T-cell (primary cell): ENCODE measurements around the gene IPMK. TPM values are rescaled to one million over a fixed set of nuclear protein-coding genes. Genes with fewer than 3 reads are reported as not detected.
A peak's percentile ranks its signal among the peaks of the same experiment; 100 is the strongest.

Experiments
- ATAC-seq, 4 experiments: fragments of 200-7000 bp in 3 of 4; fragments of 150-1000 bp in 1 of 4; cut with Tn5 transposase; replicated peaks in 1 of 4; 1 replicate in 3 of 4; 2 replicates in 1 of 4; pipeline ENCODE4 v1.10.0; 2021; ENCODE audit warnings: moderate library complexity in 3 of 4, mild to moderate bottlenecking in 2 of 4, moderate number of reproducible peaks in 1 of 4
- CTCF ChIA-PET, 2 donors: fragments of 300-600 bp; sonication (Branson Sonifier 250); formaldehyde crosslinking; loops; one replicate each; lab custom pipeline; 2022; ENCODE audit warnings: antibody characterized with exemption in 2 of 2; lab: Charles Lee
- POLR2A ChIA-PET, 2 donors: fragments of 300-600 bp; sonication (Branson Sonifier 250); formaldehyde crosslinking; loops; one replicate each; lab custom pipeline; 2022; ENCODE audit warnings: antibody characterized with exemption in 2 of 2; lab: Charles Lee
- DNase-seq, 35 experiments: peaks; one replicate each; pipeline versions ENCODE4 v3.0.0 to v3.0.0-alpha.2; 2013 to 2023
- H3K27ac ChIP-seq: one replicate; pipeline ENCODE4 v1.5.1; 2013; ENCODE audit warnings: low read length
- H3K27me3 ChIP-seq, 2 experiments: replicated peaks in 1 of 2; 1 replicate in 1 of 2; 2 replicates in 1 of 2; pipeline versions ENCODE4 v1.6.1 to v1.7.0; 2013; ENCODE audit warnings: low read length in 1 of 2, mixed read lengths in 1 of 2; ENCODE audit not compliant: control insufficient read depth in 2 of 2, insufficient read depth in 2 of 2; ENCODE audit errors: extremely low read depth in 1 of 2
- H3K36me3 ChIP-seq, 2 donors: 1 replicate in 1 of 2; 2 replicates in 1 of 2; pipeline versions ENCODE4 v1.6.1 to v1.7.0; 2013; ENCODE audit warnings: low read length in 1 of 2; ENCODE audit not compliant: control insufficient read depth in 2 of 2, insufficient read depth in 1 of 2; ENCODE audit errors: extremely low read depth in 1 of 2
- H3K4me1 ChIP-seq, 2 experiments: 1 replicate in 1 of 2; 2 replicates in 1 of 2; pipeline versions ENCODE4 v1.6.1 to v1.7.0; 2013; ENCODE audit warnings: low read length in 2 of 2, mixed read lengths in 1 of 2; ENCODE audit not compliant: insufficient read depth in 2 of 2, control insufficient read depth in 1 of 2; ENCODE audit errors: extremely low read depth in 1 of 2
- H3K4me3 ChIP-seq, 2 donors: 1 replicate in 1 of 2; 2 replicates in 1 of 2; pipeline versions ENCODE4 v1.5.1 to v1.7.0; 2013; ENCODE audit warnings: mild to moderate bottlenecking in 2 of 2, low read length in 1 of 2, moderate library complexity in 1 of 2; ENCODE audit not compliant: control insufficient read depth in 1 of 2; ENCODE audit errors: extremely low read depth in 1 of 2
- H3K9me3 ChIP-seq: 2 replicates; pipeline ENCODE4 v1.7.0; 2013
- H3K27ac Mint-ChIP-seq, 2 donors: one replicate each; pipeline ENCODE4 v1.8.0; 2020 to 2021; ENCODE audit warnings: mild to moderate bottlenecking in 2 of 2, mixed read lengths in 2 of 2
- H3K27me3 Mint-ChIP-seq, 2 donors: one replicate each; pipeline ENCODE4 v1.8.0; 2021 to 2022; ENCODE audit warnings: mixed read lengths in 2 of 2
- H3K36me3 Mint-ChIP-seq: one replicate; pipeline ENCODE4 v1.8.0; 2021; ENCODE audit warnings: mixed read lengths
- H3K4me1 Mint-ChIP-seq, 3 donors: one replicate each; pipeline ENCODE4 v1.8.0; 2020 to 2022; ENCODE audit warnings: mixed read lengths in 3 of 3, mild to moderate bottlenecking in 1 of 3
- H3K4me3 Mint-ChIP-seq, 3 donors: one replicate each; pipeline ENCODE4 v1.8.0; 2020 to 2022; ENCODE audit warnings: mild to moderate bottlenecking in 3 of 3, mixed read lengths in 3 of 3, moderate library complexity in 3 of 3
- H3K9me3 Mint-ChIP-seq, 3 donors: one replicate each; pipeline ENCODE4 v1.8.0; 2020 to 2022; ENCODE audit warnings: mixed read lengths in 3 of 3
- WGBS: methylation state at CpG from one replicate; pipeline ENCODE4 v1.1.5; 2013; ENCODE audit warnings: missing lambda C conversion rate; ENCODE audit not compliant: insufficient coverage; 5-methylcytosine and 5-hydroxymethylcytosine counted together
- total RNA-seq, 35 experiments: library from RNA in 6 of 35; stranded (reverse) in 6 of 35; fragments of 120-200 nt in 1 of 35; gene quantifications; one replicate each; pipeline versions ENCODE4 v1.2.1 to v1.2.4 and lab custom pipeline; 2013 to 2026

The IPMK gene
- total RNA-seq, 5 donors from 2014 or later (not counting 1 experiment from before 2014, with no cell fraction given), result 3.7 to 5.3 (median 4.3) TPM

- no peaks in the 10 kb centered on the region for H3K4me1 ChIP-seq
- ATAC-seq (no peak), DNase-seq (no peak)
- Mint-ChIP-seq H3K4me1 (no peaks in the 10 kb centered on the region), H3K4me3 (no peak overlapping the region), H3K27me3 (no peaks in the 10 kb centered on the region), H3K36me3 (no peaks in the 10 kb centered on the region), H3K9me3 (no peaks in the 10 kb centered on the region), H3K27ac (no peak overlapping the region)
- H3K27me3 ChIP-seq, result no peaks in the 10 kb centered on the region
- no peaks in the 10 kb centered on the region for H3K9me3 ChIP-seq
- no CpG with 5 or more reads among the region's 1 CpG for WGBS
- no peak overlapping the region for H3K4me3 ChIP-seq
- H3K27ac ChIP-seq, result no peak overlapping the region
- POLR2A ChIA-PET, result interaction anchor here in 1 of 2 donors (0.8 kb wide), 1 partner anchor 112 kb away, joined by 3 read pairs; no protein-coding TSS in a partner anchor
- no peaks in the 10 kb centered on the region for H3K36me3 ChIP-seq
- CTCF ChIA-PET, result interaction anchor here (0.7 to 6.8 kb wide), 5 partner anchors 10 to 121 kb away, joined by 3 to 85 read pairs (median 9); no protein-coding TSS in a partner anchor
Measured at GRCh38 chr10:58178811-58179210, 88.9 kb downstream of the IPMK start.

- POLR2A ChIA-PET, result interaction anchor here in 1 of 2 donors (0.6 kb wide), 1 partner anchor 154 kb away, joined by 3 read pairs; no protein-coding TSS in a partner anchor
- no peaks in the 10 kb centered on the region for H3K27me3 ChIP-seq
- no peaks in the 10 kb centered on the region for H3K4me1 ChIP-seq
- Mint-ChIP-seq H3K27me3 (no peaks in the 10 kb centered on the region), H3K9me3 (no peaks in the 10 kb centered on the region), H3K4me3 (no peak overlapping the region), H3K36me3 (no peaks in the 10 kb centered on the region), H3K4me1 (no peaks in the 10 kb centered on the region), H3K27ac (no peak overlapping the region)
- CTCF ChIA-PET, result interaction anchor here (0.7 to 6.8 kb wide), 10 partner anchors 21 to 208 kb away, joined by 3 to 85 read pairs (median 4); partner anchors contain the start of gene CISD1 (in 1 of the 2)
- H3K36me3 ChIP-seq, result no peaks in the 10 kb centered on the region
- no peak overlapping the region for H3K4me3 ChIP-seq
- no peak overlapping the region for H3K27ac ChIP-seq
- WGBS, result no CpG with 5 or more reads among the region's 3 CpGs
- H3K9me3 ChIP-seq, result no peaks in the 10 kb centered on the region
- peak in 1 of 35 experiments; percentile 40 for DNase-seq
- no peak for ATAC-seq
Measured at GRCh38 chr10:58177362-58177947, 90.2 kb downstream of the IPMK start.

- POLR2A ChIA-PET, result no interaction called here
Measured at GRCh38 chr10:58175990-58176900, 91.4 kb downstream of the IPMK start.

GRCh38 chr10:58174831-58175230 lies 92.9 kb downstream of the IPMK start:
- no peaks in the 10 kb centered on the region for H3K4me1 Mint-ChIP-seq
- no peaks in the 10 kb centered on the region for H3K9me3 Mint-ChIP-seq
- Histone ChIP-seq H3K27ac (no peak overlapping the region), H3K27me3 (no peaks in the 10 kb centered on the region), H3K36me3 (no peaks in the 10 kb centered on the region), H3K4me1 (no peaks in the 10 kb centered on the region), H3K9me3 (no peaks in the 10 kb centered on the region), H3K4me3 (no peak overlapping the region)
- DNase-seq, result no peak
- ChIA-PET CTCF (interaction anchor here in 1 of 2 donors (0.5 to 5.9 kb wide), 2 partner anchors 116 to 184 kb away, joined by 3 to 79 read pairs; no protein-coding TSS in a partner anchor), POLR2A (no interaction called here)
- no peak overlapping the region for H3K27ac Mint-ChIP-seq
- WGBS, result no CpG with 5 or more reads among the region's 5 CpGs
- no peak overlapping the region for H3K4me3 Mint-ChIP-seq
- H3K36me3 Mint-ChIP-seq, result no peaks in the 10 kb centered on the region
- ATAC-seq, result no peak
- no peaks in the 10 kb centered on the region for H3K27me3 Mint-ChIP-seq

More at GRCh38 chr10:58175990-58176900, 91.4 kb downstream of the IPMK start:
- Histone ChIP-seq H3K4me1 (no peaks in the 10 kb centered on the region), H3K36me3 (no peaks in the 10 kb centered on the region), H3K27me3 (no peaks in the 10 kb centered on the region), H3K27ac (no peak overlapping the region), H3K9me3 (no peaks in the 10 kb centered on the region), H3K4me3 (no peak overlapping the region)
- no CpG with 5 or more reads among the region's 2 CpGs for WGBS
- ATAC-seq (no peak), DNase-seq (no peak)
- no peaks in the 10 kb centered on the region for H3K9me3 Mint-ChIP-seq
- no peaks in the 10 kb centered on the region for H3K27me3 Mint-ChIP-seq
- CTCF ChIA-PET, result interaction anchor here (1.2 to 6.8 kb wide), 5 partner anchors 115 to 123 kb away, joined by 5 to 85 read pairs (median 9); no protein-coding TSS in a partner anchor
- H3K4me1 Mint-ChIP-seq, result no peaks in the 10 kb centered on the region
- no peaks in the 10 kb centered on the region for H3K36me3 Mint-ChIP-seq
- H3K4me3 Mint-ChIP-seq, result no peak overlapping the region
- H3K27ac Mint-ChIP-seq, result no peak overlapping the region

GRCh38 chr10:58173391-58173790 lies 94.3 kb downstream of the IPMK start:
- Mint-ChIP-seq H3K36me3 (no peaks in the 10 kb centered on the region), H3K27me3 (peaks cover 3 to 5% of the 10 kb centered on the region in 2 donors), H3K4me1 (no peaks in the 10 kb centered on the region), H3K4me3 (no peak overlapping the region), H3K27ac (no peak overlapping the region), H3K9me3 (no peaks in the 10 kb centered on the region)
- ATAC-seq (no peak), DNase-seq (no peak)
- CTCF ChIA-PET, result interaction anchor here (1.0 to 2.2 kb wide), 2 partner anchors 116 to 117 kb away, joined by 4 to 7 read pairs; no protein-coding TSS in a partner anchor
- Histone ChIP-seq H3K27me3 (no peaks in the 10 kb centered on the region), H3K36me3 (no peaks in the 10 kb centered on the region), H3K9me3 (no peaks in the 10 kb centered on the region), H3K27ac (no peak overlapping the region), H3K4me1 (no peaks in the 10 kb centered on the region), H3K4me3 (no peak overlapping the region)
- POLR2A ChIA-PET, result interaction anchor here in 1 of 2 donors (0.8 kb wide), 1 partner anchor 11 kb away, joined by 3 read pairs; no protein-coding TSS in a partner anchor
- no CpG with 5 or more reads among the region's 2 CpGs for WGBS

GRCh38 chr10:58171146-58171545 lies 96.5 kb downstream of the IPMK start:
- no peak for DNase-seq
- H3K27me3 Mint-ChIP-seq, result peaks cover 5 to 13% of the 10 kb centered on the region in 2 donors
- no peaks in the 10 kb centered on the region for H3K9me3 Mint-ChIP-seq
- no peak overlapping the region for H3K4me3 Mint-ChIP-seq
- no peak for ATAC-seq
- POLR2A ChIA-PET, result no interaction called here
- Histone ChIP-seq H3K4me3 (no peak overlapping the region), H3K36me3 (no peaks in the 10 kb centered on the region), H3K9me3 (no peaks in the 10 kb centered on the region), H3K27me3 (no peaks in the 10 kb centered on the region), H3K4me1 (no peaks in the 10 kb centered on the region), H3K27ac (no peak overlapping the region)
- CTCF ChIA-PET, result interaction anchor here (0.6 to 1.5 kb wide), 3 partner anchors 128 to 565 kb away, joined by 3 to 7 read pairs (median 4); no protein-coding TSS in a partner anchor
- no peaks in the 10 kb centered on the region for H3K4me1 Mint-ChIP-seq
- no CpG with 5 or more reads among the region's 1 CpG for WGBS
- no peak overlapping the region for H3K27ac Mint-ChIP-seq
- H3K36me3 Mint-ChIP-seq, result no peaks in the 10 kb centered on the region
